ENCODE measurements around the gene PROX1.
A peak's percentile ranks its signal among the peaks of the same experiment; 100 is the strongest.

The PROX1 gene

DNA sequence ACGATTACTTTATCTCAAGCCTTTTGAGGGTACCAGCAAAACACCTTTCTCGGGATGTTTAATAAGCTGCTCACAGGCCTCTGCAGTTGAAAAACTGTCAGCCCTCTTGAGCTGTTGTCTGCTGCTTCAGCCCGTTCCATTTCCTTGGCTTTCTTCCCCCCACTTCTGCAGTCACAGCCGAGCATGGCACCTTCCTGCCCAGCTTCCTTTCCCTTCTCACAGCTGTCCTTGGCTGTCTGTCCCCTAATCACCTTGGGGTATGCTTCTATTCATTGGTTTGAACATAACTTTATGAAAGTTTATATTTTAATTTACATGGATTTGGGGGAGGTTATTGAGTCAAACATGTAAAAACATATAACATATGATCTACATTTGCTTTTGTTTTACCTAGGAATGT, 6.9 kb upstream of the PROX1 start:
- no peak for DNase-seq (ENCODE audit: low read depth in 2 of 2)

DNA sequence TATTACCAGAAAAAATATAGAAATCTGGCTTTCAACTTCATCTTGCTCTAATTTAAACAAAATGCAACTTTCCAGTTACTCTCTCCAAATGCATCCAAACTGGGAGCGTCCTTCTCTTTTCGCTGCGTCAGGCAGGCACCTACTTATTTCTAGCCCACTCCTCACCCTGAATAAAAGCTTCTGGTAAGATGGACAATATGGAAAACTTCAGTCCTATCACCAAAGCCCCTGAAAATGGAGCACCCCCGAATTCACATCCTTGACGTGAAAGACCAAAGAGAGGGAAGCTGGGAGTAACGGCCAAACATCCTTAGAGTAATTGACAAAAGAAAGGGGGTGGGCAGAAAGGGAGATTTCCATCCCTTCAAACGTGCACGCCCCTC, 5.5 kb upstream of the PROX1 start:
- no peak for DNase-seq (ENCODE audit: low read depth in 2 of 2)

- no peak for DNase-seq (ENCODE audit: low read depth in 2 of 2)
These were observed 4.9 kb upstream of the PROX1 start for GRCh38 chr1:213982672-213983492.

DNA sequence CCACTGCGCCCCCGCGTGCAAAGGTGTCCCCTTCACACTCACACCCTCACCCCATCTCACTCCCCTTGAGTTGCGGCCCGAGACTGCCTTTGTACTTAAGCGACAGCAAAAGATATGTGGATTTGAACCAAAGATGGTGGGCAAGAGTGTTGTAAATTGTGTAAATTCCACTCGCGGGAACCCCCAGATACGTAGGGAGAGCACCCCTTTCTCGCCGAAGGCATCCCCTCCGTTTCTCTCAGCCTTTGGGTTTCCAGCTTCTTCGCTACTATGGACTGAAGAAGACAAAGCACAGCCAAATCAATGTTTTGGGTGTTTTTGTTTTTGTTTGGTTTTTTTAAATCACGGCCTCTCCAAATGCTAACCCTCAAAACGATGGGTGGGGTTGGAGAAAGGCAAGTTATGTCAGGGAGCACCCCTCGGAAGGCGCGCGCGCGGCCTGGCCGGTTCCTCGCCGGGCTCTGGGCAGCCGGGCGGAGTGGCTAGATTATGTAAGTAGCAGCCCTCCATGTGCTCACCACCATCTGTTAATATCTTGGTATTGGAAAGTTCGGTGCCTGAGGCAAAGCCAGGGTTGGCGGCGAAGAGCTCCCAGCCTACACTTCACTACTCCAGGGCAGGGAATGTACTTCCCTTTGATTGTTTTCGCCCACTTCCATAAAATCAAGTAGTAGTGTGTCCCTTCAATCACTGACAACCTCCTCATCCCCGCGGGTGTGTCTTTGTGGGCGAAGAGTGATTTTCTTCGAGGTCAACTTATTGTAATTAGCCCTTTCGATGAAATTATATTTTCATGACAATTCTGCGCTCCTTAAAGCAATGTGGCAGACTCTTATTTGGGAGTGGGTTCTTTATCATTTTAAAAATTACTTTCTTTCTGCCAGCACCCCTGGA, 4.0 kb upstream of the PROX1 start:
- DNase-seq (ENCODE audit: low read depth in 2 of 2): no peak

DNA sequence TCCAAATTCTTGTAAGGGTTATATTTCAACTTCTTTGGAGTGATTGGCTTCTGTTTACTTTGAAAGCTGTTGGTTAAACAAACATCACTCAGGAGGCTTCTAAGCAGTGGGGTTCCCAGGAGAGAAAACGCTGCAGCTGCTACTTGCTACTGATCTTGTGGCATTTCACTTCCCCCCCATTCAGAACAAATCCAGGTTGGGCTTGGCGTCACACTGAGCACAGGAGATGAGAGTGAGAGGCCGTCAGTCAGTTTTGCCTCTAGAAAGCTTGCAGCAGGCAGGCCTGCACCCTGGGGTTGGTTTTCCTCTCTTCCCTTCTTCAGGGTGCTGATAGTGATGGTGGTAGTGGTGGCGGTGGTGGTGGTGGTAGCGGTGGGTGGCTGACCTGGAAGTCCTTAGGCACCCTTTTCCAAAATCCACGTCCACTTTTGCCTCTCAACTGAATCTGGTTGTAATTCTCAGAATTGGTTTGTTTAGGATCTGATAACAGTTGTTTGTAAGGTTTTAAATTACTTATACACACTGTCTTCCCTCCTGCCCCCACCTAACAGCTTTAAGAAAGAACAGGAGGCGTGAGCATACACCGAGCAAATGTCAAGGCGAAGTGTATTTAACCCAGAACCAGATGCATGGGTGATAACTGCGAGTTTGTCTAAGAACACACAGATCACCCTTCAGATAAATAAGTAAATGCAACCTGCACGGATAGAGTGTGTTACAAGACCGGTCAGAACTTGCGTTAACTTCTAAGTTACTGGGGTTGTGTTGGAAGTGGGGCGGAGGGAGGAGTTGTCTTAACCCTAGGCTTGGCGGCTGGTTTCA, 3.2 kb upstream of the PROX1 start:
- DNase-seq (ENCODE audit: low read depth in 2 of 2): no peak

DNA sequence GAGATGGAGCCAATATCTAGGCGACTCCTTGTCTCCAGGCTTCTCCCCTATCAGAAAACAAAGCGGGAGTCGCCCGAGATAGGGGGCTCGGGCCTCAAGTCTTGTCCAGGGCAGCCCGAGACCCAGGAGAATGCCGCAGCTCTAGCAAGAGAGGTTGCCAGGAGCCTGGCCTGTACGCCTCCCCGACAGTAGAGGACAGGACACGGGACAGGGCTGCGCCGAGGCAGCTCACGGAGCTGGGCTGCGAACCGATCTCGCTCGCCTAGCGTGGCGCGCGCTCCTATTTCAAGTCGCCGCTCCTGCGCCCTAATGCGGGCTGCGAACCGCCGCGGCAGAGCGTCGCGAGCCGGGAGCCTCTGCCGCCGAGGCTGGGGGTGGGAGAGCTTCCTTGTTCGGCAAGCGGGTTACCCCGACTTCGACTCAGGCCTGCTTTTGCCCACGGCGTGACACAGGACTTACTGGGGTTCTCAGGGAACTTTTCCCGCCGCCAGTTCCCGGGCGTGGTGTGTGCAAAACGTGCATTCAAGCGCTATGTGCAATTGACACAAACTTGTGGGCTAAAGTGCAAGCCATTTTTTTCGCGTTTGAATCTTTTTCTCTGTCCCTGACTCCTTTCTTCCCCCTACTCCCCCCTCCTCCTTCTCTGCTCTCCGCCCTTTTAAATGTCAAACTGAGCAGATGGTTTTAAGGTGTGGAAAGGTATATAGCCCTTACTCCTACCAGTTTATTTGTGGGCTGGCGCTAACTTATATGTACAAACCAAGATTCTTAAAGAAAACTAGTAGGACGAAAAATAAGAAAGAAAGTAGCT, 2.4 kb upstream of the PROX1 start:
- DNase-seq (ENCODE audit: low read depth in 2 of 2): no peak

DNA sequence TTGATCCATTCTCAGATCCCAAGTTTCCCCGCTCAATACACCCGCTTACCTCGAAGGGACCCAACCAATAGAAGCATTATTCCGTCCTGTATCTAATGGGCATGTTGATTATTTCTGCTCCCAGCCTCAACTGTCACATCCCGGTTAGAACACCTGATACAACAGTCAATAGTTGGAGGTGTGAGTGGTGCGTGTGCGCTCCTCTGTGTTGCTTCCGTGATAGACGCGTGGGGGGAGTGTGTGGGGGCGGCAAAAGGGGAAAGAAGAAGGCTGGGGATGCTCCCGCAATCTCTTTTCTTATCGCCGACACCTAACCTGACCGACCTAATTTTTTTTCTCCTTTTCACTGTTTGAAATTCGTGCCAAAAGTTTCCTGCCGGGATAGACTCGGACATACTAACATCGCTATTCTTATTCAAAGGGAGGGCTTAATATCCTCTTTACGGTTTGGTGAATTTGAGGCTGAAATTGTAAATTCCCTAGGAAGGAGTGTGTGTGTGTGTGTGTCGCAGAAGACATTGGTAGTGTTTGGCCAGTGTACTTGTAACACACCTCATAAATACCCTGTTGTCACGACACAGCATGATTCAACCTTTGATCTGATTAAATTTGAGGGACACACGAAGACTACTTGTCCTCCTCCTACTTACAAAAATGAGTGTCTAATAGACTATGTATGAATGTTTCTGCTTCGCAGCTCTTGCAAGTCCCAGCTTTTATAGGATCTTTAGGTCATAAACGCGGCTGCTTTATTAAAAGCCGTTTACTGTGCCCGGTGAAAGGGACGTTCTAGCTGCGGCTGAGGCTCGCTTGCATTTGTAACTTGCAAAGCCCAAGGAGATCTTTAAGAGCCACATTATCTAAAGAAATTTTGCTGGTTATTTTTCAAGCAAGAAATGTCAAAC, 1.5 kb upstream of the PROX1 start:
- no peak for DNase-seq (ENCODE audit: low read depth in 2 of 2)

GRCh38 chr1:213986925-213987250, 885 bp upstream of the PROX1 start:
- DNase-seq (ENCODE audit: low read depth in 2 of 2): no peak

DNA sequence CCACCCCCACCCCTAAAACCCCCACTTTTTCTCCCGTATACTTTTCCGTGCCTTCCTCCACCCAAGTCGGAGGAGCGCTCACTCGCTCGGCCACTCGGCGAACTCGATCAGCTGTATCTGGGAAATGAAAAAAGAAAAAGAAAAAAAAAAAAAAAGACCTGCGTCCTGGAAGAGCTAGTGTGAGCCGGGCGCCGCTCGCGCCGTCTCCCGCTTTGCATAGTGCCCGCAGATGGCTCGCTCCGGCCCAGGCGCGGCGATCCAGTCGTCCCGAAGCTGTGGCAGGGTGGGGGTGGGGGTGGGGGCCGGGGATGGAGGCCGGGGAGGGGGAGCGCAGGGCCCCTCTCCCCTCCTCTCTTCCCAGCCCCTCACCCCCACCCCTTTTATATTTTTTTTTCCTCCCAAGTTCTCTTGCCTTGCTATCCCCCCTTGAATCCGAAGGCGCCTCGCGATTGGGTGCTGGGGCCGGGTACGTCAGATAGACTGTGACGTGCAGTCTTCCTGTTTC, 299 bp upstream of the PROX1 start:
- peak in 1 of 2 donors; percentile 30 for DNase-seq (ENCODE audit: low read depth in 2 of 2)

DNA sequence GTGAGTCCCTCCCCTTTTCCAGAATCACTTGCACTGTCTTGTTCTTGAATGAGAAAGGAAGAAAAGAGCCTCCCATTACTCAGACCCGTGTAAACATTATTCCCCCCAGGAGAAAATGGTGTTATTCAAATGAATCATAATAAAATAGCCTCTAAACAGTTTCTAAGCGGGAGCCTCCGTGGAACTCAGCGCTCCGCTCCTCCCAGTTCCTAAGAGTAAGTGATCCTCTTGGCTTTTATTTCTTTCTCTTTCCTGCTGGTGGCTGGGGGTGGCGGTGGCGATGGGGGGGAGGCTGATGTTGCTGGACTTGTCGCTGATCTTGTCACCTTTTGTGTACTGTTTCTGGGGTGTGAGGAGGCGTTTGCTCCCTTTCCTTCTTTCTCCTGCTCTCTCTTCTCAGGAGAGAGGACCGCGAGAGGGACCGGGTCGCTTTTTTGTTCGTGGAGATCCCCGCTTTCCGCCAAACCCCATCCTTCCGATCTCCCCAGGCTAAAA, 781 bp downstream of the PROX1 start:
- DNase-seq (ENCODE audit: low read depth in 2 of 2): no peak

DNA sequence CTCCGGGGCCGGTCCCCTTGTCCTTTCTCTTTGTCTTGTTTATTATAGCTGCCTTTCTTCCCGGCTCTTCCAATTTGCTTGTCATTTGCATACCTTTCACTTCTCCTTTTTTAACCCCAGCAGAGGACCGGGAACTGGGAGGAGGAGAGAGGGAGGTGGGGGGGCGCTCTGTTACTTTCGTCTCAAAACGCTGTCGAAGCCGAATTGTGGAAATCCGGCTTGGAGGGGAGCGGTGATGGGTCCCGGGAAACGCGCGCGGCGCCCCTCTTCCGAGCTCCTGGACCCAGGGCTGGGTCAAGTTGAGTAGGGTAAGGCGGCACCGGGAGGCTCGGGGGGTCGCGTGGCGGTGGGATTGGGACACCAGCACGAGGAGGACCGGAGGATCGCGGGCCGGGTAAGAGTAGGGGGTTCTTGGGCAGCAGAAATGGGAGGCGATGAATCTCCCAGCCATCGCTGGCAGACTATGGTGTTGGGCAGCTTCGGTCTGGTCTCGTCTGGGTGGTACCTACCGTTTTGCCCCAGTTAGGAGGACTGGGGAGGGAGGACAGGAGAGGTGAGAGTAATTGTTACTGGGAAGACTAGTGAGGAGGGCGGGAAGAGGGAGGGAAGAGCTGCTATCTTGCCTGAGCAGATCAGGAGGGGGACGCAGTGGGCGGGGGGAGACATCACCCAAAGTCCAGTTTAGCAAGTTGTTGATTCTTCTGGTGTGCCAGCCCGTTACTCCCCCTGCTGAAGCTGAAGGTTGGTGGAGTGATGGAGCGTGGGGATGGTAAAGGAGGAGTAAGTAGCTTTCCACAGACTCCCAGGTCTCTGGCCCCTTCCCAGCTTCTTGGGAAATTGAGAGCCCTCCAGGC, 1.5 kb downstream of the PROX1 start:
- DNase-seq (ENCODE audit: low read depth in 2 of 2): no peak

DNA sequence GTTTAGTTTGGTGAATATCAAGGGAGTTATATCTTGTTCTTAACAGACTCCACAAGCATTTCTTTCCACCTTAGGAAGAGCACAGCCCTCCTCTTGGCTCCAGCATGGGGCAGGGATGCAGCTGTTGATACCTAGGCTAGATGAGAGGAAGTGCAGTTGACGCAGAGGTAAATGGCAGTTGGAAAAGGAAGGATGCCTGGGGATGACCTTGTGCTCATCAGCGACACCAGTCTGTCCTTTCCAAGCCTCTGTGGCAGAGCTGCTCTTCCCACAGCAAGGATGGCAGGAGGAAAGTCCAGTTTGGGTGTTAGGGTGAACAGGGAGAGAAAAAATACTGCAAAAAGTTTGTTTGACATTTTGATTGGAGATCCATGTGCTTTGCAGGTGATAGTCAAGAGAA, 6.2 kb downstream of the PROX1 start:
- no peak for DNase-seq (ENCODE audit: low read depth in 2 of 2)

DNA sequence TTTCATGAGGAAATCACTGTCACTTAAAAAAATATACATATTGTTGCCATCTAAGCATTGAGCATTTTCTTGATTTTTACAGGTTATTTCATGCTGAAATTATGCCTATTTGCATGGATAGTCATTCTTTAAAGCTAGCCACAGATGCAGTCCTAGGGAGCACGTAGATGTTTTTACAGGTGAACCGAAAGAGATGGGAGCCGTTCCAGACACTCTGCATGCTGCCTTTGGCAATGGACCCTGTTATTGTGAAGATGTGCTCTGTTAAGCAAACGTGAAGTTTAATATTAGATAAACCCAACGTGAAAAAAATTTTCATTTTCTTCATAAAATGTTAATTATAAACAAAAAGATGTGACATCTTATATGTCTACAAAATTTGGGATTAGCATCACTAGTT, 7.1 kb downstream of the PROX1 start:
- no peak for DNase-seq (ENCODE audit: low read depth in 2 of 2)

- DNase-seq (ENCODE audit: low read depth in 2 of 2): no peak
These were observed 7.8 kb downstream of the PROX1 start for GRCh38 chr1:213995603-213996002.

GRCh38 chr1:213996320-213997037, 8.7 kb downstream of the PROX1 start:
- DNase-seq (ENCODE audit: low read depth in 2 of 2): no peak

DNA sequence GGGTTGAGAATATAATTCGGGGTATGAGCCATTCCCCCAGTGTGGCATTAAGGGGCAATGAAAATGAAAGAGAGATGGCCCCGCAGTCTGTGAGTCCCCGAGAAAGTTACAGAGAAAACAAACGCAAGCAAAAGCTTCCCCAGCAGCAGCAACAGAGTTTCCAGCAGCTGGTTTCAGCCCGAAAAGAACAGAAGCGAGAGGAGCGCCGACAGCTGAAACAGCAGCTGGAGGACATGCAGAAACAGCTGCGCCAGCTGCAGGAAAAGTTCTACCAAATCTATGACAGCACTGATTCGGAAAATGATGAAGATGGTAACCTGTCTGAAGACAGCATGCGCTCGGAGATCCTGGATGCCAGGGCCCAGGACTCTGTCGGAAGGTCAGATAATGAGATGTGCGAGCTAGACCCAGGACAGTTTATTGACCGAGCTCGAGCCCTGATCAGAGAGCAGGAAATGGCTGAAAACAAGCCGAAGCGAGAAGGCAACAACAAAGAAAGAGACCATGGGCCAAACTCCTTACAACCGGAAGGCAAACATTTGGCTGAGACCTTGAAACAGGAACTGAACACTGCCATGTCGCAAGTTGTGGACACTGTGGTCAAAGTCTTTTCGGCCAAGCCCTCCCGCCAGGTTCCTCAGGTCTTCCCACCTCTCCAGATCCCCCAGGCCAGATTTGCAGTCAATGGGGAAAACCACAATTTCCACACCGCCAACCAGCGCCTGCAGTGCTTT, 9.4 kb downstream of the PROX1 start:
- no peak for DNase-seq (ENCODE audit: low read depth in 2 of 2)

DNA sequence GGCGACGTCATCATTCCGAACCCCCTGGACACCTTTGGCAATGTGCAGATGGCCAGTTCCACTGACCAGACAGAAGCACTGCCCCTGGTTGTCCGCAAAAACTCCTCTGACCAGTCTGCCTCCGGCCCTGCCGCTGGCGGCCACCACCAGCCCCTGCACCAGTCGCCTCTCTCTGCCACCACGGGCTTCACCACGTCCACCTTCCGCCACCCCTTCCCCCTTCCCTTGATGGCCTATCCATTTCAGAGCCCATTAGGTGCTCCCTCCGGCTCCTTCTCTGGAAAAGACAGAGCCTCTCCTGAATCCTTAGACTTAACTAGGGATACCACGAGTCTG, 10.0 kb downstream of the PROX1 start:
- no peak for DNase-seq (ENCODE audit: low read depth in 2 of 2)

DNA sequence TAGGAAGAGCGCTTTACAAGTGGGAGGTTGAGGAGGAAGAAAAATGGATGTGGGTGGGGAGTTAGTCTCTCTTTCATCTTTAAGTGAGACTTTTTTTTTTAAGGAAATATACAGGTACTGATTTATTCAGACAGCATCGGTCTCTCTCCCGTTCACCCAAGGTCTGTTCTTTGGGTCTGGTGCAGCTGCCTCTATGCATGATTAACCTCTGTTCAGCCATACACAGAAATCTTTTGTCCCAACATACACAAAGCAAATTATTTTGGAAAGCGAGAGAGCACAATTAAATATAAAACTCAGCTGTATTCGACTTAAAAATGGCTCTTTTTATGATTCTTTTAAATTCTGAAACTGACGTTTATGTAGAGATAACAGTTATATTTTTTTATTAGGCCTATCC, 11.0 kb downstream of the PROX1 start:
- DNase-seq (ENCODE audit: low read depth in 2 of 2): no peak

All from stimulated activated CD4-positive, alpha-beta T cell treated with anti-CD3 and anti-CD28 coated beads, Interleukin-15, amount 100 ng/mL, for 48 hours (primary cell).